CD4-positive, alpha-beta T cell treated with Interferon gamma for 1 hour (primary cell): ENCODE measurements around the gene ALKBH7.
"Not testable (repeated sequence)": the region's sequence is repeated elsewhere in the genome, so short reads cannot be mapped to it uniquely, and the experiment has no call there.

Source experiments
- DNase-seq: peaks from one replicate; pipeline ENCODE4 v3.0.0-alpha.2; 2020

ALKBH7 gene, protein sequence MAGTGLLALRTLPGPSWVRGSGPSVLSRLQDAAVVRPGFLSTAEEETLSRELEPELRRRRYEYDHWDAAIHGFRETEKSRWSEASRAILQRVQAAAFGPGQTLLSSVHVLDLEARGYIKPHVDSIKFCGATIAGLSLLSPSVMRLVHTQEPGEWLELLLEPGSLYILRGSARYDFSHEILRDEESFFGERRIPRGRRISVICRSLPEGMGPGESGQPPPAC

DNA sequence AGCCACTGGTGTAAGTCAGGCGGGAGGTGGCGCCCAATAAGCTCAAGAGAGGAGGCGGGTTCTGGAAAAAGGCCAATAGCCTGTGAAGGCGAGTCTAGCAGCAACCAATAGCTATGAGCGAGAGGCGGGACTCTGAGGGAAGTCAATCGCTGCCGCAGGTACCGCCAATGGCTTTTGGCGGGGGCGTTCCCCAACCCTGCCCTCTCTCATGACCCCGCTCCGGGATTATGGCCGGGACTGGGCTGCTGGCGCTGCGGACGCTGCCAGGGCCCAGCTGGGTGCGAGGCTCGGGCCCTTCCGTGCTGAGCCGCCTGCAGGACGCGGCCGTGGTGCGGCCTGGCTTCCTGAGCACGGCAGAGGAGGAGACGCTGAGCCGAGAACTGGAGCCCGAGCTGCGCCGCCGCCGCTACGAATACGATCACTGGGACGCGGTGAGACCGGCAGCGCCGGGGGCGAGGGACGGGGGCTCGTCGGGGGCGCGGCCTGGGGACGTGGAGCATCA lies at the start of gene ALKBH7:
TSS of gene ALKBH7 (plus strand) at position 201 of the 502 bp plus-strand sequence. CDS start at position 228, 27 bp downstream.
- peak; percentile 99 for DNase-seq

DNA sequence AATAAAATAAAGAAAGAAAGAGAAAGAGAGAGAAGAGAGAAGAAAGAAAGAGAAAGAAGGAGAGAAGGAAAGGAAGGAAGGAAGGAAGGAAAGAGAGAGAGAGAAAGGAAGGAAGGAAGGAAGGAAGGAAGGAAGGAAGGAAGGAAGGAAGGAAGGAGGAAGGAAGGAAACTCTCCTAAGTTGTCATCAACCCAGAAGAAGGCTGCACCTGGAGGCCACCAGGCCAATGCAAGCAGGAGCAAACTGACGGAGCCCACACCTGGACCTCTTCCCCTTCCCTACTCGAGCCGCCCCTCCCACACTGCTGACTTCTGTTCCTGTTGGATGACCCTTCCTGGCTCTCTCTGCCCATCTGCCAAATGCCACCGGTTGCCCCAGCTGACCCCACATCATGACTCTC lies 47.8 kb upstream of the ALKBH7 start:
- DNase-seq = no peak

DNA sequence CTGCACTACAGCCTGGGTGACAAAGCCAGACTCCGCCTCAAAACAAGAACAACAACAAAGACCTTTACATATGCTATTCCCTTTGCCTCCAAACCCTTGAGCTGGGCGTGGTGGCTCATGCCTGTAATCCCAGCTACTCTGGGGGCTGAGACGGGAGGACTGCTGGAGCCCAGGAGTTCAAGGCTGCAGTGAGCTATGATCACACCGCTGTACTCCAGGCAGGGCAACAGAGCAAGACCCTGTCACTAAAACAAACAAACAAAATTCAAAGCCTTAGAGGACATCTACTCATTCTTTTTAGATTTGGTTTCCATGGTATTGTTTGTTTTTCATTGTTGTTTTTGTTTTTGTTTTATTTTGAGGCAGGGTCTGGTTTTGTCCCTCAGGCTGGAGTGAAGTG lies 47.0 kb upstream of the ALKBH7 start:
- no peak for DNase-seq

DNA sequence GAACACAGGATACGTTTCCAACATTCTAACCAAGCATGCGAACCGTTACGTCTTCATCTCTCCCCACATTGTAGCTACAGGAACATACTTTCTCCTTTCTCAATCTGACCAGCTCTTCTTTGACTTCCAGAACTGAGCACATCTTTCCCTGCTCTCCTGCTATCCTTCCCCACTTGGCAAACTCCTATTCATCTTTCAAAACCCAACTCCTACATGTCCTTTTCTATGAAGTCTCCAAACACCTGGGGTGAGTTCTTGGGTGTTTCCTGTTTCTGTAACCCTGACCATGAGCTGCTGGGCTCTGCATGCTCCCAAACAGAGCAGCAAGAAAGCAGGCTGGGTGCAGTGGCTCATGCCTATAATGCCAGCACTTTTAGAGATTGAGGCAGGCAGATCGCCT lies 45.8 kb upstream of the ALKBH7 start:
- DNase-seq = no peak

DNA sequence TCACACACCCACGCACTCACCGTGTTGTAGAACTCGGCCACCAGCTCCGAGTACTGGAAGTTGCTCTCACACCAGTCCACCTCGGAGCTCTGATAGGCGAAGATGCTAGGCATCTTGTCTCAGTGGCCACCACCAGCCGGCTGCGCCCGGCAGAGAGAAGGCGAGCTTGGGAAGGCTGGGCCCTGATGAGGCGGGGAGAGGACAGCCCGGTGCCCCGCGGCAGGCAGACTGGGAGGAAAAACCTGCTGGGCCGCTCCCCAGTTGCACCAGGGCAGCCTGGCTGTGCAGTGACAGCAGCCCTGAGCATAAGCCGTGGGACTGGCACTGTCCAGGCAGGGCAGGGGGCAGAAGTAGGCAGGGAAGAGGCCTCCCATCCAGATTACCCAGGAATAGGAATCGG lies 39.2 kb upstream of the ALKBH7 start, which contains the start of gene ACER1:
TSS of gene ACER1 (minus strand) at position 174 of the 400 bp plus-strand sequence. CDS start at position 113, 61 bp downstream.
- DNase-seq = no peak

DNA sequence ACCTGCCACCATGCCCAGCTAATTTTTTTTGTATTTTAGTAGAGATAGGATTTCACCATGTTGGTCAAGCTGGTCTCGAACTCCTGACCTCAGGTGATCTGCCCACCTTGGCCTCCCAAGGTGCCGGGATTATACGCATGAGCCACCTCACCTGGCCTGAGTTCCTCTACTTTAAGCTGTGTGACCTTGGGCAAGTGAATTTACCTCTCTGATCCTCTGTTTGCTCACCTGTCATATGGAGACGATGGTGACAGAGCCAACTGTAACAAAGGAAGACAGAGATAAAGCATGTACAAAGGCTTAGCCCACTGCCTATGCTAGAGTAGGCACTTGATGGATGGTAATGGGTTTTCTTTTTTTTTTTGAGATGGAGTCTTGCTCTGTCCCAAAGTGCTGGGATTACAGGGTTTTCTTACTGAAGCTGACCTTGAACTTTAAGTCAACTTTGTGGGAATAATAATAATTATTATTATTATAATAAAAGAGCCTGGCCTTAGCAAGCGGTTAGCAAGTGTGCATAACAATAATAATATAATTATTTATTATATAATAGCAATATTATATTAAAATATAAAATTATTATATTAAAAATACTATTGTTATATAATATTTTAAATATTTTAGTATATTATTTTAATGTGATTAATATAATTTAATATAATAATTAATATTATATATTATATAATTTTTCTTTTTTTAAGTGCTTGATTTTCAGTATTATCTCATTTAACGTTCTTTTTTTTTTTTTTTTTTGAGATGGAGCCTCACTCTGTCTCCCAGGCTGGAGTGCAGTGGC lies 37.9 kb upstream of the ALKBH7 start:
- no peak for DNase-seq

DNA sequence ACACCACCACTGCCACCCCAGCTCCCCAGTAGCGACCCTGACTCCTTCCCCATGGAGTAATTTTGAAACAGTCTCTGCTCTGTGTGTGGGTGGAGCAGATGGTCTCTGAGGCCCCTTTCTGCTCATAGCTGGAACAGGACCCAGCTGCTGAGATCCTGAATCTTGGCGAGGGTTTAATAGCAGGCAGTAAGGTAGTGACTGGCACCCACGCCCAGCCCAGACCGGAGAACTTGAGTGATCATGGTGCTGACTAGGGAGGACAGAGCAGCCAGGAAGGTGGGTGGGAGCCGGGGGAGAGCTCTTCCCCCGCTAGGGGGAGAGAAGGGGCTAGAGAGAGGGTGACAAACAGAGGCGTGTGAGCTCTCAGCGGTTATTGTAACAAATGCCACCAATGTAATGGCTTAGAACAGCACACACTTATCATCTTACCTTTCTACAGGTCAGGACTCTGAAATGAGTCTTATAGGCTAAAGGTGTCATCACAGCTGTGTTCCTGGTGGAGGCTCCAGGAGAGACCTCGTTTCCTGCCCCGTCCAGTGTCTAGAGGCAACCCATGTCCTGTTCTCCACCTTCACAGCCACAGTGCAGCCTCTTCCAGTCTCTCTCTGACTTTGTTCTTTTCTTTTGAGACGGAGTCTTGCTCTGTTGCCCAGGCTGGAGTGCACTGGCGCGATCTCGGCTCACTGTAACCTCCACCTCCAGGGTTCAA lies 31.9 kb upstream of the ALKBH7 start:
- no peak for DNase-seq

DNA sequence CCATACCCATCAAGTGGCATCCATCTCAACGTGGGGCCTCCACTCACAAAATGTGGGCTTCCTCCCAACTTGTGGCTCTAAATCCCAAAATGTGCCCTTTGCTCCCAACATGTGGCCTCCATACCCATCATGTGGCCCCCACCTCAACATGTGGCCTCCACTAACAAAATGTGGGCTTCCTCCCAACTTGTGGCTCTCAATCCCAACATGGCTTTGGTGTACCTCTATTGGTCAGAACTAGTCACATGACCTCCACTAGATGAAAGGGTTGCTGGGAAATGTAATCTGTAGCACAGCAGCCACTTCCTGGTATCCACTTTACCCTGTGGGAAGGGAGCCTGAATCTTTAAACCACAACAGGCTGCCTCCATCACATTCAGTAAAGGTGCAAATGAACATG lies 29.1 kb upstream of the ALKBH7 start:
- DNase-seq = no peak

DNA sequence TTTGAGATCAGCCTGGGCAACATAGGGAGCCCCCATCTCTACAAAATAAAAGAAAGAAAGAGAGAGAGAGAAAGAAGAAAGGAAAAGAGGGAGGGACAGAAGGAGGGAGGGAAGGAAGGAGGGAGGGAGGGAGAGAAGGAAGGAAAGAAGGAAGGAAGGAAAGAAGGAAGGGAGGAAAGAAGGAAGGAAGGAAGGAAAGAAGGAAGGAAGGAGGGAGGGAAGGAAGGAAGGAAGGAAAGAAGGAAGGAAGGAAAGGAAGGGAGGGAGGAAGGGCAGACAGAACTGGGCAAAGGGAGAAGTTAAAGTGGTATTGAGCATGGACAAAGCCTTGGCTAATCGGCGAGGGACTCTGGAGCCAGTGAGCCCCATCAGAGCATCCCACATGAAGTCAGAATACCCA lies 23.3 kb upstream of the ALKBH7 start:
- DNase-seq = not testable (repeated sequence)

DNA sequence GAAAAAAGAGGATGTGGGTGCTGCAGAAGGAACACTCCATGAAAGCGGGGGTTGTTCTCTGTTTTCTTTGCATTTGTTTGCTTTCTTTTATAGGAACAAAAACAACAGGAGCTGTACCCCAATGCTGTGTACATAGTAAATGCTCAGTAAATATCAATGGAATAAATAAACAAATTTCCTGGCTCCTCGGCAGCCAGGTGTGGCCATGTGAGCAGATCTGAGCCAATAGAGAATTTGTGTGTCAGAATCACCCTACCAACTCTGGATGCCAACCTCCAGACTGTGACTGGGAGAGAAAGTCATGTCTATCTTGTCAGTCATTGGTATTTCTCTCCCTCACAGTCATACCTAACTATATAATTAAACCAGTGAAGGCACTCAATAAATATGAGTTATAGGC lies 21.9 kb upstream of the ALKBH7 start:
- no peak for DNase-seq

DNA sequence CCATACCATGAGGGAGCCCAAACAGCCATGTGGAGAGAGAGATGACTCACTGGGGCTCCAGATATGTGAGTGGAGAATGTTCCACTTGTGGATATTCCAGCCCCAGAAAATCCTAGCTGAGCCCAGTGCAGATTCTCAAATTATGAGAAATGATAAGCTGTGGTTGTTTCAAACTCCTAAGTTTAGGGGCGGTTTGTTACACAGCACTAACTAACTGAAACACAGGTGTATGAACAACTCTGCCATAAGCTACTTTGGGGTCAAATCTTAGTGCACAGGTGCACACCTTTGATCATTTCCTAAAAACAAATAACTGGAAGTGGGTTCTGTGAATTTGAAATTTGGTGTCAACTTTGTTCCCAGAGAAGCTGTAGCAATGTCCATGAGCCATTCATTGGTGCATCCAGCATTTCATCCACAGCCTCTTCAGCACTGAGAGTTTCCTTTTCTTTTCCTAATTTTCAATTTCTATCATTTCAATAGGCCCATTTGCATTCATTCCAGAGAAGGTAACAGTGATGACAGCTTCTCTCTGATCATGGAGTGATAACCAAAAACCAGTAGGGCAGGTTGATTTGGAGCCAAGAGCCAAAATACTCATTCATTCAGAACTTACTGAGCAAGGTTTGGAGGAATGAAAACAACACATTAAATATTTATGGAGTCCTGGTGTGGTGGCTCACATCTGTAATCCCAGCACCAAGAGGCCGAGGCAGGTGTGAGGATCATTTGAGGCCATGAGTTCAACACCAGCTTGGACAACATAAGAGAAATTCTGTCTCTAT lies 20.0 kb upstream of the ALKBH7 start:
- DNase-seq = no peak

DNA sequence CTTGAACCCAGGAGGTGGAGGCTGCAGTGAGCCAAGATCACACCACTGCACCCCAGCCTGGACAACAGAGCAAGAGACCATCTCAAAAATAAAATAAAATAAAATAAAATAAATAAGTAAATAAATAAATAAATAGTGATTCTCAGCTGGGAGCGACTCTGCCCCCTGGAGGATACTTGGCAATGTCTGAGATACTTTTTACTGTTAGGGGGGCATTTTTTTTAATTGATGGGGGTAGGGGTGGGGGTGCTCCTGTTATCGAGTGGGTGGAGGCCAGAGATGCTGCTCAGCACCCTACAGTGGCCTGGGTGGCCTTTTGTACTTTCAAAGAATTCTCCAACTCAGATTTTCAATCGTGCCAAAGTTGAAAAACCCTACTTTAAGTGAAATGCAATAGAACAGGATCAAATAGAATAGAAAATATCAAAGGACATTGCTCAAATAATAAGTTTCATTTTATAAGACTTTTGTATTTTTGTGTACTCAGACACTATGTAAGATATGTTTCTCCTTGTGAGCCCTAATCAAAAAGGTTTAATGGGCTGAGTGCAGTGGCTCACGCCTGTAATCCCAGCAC lies 18.4 kb upstream of the ALKBH7 start:
- DNase-seq = no peak

DNA sequence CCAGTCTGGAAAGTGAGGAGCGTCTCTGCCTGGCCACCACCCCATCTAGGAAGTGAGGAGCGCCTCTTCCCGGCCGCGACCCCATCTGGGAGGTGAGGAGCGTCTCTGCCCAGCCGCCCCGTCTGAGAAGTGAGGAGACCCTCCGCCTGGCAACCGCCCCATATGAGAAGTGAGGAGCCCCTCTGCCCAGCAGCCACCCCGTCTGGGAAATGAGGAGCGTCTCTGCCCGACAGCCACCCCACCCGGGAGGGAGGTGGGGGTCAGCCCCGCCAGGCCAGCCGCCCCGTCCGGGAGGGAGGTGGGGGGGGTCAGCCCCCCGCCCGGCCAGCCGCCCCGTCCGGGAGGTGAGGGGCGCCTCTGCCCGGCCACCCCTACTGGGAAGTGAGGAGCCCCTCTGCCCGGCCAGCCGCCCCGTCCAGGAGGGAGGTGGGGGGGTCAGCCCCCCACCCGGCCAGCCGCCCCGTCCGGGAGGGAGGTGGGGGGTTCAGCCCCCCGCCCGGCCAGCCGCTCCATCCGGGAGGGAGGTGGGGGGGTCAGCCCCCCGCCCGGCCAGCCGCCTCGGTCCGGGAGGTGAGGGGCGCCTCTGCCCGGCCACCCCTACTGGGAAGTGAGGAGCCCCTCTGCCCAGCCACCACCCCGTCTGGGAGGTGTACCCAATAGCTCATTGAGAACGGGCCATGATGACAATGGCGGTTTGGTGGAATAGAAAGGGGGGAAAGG lies 17.1 kb upstream of the ALKBH7 start:
- DNase-seq = not testable (repeated sequence)

DNA sequence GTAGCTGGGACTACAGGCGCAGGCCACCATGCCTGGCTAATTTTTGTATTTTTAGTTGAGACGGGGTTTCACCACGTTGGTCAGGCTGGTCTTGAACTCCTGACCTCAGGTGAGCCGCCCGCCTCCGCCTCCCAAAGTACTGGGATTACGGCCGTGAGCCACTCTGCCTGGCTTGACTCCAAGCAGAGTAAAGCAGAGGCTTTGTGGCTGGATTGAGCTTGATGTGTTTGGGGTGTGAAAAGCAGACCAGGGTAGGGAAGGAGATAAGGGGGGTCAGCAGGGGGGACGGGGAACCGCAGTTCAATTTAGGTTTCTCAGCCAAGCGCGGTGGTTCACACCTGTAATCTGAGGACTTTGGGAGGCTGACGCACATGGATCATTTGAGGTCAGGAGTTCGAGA lies 15.4 kb upstream of the ALKBH7 start:
- DNase-seq = no peak

DNA sequence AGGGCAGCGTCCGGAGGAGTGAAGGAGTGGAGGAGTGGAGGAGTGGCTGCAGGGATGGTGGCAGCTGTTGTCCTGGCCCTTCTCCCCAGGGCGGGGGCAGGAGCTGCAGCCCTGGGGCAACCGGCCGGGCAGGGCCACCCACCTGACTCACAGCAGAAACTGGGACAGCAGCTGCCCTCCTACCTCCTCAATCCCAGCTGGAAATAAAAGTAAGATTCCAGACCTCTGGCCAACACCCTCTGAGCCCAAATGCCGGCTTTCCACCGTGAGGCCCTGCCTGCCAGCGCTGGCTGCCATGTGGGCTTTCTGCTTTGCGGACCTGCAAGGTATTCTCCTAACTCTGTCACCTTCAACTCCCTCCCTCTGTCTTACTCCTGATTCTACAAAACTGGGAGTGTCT lies 14.6 kb upstream of the ALKBH7 start:
- DNase-seq = no peak

DNA sequence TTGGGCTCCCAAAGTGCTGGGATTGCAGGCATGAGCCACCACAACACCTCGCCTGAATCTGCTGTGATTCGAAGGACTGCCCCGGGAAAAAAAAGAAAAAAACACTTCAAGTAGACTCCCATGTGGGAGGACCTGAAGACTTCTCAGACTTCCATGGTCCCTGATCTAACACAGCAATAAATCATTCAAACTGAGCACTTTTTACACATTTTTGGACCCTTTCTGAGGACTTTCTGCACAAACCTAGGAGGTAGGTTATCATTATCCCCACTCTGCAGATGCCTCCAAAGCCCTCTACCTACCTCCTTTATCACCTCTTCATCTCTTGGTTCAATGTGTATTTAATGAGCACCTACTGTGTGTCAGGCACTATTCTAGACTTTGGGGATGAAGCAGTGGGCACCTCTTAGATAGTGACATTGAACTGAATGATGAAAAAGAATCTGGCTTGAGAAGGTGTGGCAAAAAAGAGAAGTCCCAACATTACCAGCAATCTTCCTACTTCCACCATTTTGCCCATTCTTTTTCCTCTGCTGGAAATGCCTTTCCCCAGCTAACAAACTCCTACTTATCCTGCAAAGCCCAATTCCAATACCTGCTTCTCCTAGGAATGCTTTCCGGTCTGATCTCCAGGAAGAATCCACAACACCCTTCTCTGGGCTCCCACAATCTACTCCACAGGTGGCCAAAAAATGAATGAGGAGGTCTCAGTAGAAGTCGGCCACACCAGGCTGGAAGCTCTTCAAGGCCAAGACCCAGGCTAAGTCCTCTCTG lies 12.8 kb upstream of the ALKBH7 start:
- DNase-seq = no peak

DNA sequence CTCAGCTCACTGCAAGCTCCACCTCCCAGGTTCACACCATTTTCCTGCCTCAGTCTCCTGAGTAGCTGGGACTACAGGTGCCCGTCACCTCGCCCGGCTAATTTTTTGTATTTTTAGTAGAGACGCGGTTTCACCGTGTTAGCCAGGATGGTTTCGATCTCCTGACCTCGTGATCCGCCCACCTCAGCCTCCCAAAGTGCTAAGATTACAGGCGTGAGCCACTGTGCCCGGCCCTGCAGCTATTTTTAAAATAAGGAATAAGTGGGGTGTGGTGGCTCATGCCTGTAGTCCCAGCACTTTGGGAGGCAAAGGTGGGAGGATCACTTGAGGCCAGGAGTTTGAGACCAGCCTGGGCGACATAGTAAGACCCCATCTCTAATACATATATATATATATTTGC lies 12.1 kb upstream of the ALKBH7 start:
- DNase-seq = not testable (repeated sequence)

DNA sequence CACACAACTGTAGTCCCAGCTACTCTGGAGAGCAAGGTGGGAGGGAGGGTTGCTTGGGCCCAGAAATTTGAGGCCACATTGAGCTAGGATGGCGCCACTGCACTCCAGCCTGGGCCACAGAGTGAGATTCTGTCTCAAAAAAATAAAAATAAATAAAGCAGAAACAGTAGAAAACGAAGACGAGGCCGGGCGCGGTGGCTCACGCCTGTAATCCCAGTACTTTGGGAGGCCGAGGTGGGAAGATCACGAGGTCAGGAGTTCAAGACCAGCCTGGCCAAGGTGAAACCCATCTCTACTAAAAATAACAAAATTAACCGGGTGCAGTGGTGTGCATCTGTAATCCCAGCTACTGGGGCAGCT lies 11.8 kb upstream of the ALKBH7 start:
- not testable (repeated sequence) for DNase-seq

DNA sequence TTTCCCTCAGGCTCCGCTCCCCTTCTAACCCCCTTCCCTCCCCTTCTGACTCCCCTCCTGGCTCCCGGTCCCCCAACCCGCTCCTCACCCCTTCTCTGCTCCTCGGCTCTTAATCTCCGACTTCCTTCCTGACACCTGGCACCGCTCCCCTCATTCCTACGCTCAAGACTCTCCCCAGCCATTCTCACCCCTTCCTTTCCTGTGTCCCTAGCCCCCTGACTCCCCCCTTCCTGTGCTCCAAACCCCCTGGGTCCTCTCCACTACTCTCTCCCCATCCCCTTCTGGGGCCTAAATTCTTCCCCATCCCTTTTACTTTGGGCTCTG lies 10.6 kb upstream of the ALKBH7 start:
- DNase-seq = no peak

DNA sequence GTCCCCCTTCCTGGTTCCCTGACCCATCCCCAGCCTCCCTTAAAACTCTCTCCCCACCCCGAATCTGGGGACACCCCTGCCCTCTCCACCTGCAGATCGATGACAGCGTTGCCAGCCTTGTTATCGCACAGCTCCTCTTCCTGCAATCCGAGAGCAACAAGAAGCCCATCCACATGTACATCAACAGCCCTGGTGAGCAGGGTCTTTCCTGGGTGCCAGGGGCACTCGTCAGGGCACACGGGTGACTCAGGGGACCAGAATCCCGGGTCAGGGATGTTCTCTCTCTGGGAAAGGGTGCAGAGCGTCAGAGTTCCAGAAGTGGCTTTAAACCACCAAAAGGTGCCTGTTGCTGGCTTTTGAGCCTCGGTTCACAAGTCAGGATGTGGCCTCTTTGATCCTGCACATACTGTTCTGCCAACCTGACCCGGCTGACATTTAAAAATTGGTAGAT lies 10.2 kb upstream of the ALKBH7 start:
- peak; percentile 24 for DNase-seq

DNA sequence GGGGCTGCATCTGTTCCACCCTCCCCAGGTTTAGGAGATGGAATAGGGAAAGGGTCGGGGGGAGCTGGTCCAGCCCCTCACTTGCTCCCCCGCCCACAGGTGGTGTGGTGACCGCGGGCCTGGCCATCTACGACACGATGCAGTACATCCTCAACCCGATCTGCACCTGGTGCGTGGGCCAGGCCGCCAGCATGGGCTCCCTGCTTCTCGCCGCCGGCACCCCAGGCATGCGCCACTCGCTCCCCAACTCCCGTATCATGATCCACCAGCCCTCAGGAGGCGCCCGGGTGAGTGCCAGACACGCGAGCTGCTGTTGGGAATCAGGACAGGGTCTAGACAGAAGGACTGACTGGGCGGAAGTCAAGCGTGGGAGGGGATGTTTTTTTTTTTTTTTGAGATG lies 8.2 kb upstream of the ALKBH7 start:
- DNase-seq = no peak
